GM13976 (cell line): ENCODE results near the gene FAXC.
A peak's percentile ranks its signal among the peaks of the same experiment; 100 is the strongest.

Source experiments
- DNase-seq: peaks from one replicate; pipeline ENCODE4 v3.0.0; 2012; ENCODE audit warnings: low spot score
- CTCF ChIP-seq: IDR thresholded peaks from 2 replicates; pipeline ENCODE4 v1.5.1; 2012; ENCODE audit warnings: borderline replicate concordance, mild to moderate bottlenecking; ENCODE audit not compliant: insufficient read depth; ENCODE audit errors: extremely low read depth, missing control alignments, control extremely low read depth
- in situ Hi-C: fragments of 300-500 bp; cut with MboI; formaldehyde crosslinking; loops from one replicate; pipeline ENCODE4 v1.12.0; 2022; ENCODE audit warnings: low sequenced_read_pairs, mixed read lengths, inconsistent platforms; ENCODE audit not compliant: unreplicated experiment

The FAXC gene

GRCh38 chr6:99333068-99333467, 16.4 kb downstream of the FAXC start:
- in situ Hi-C loops = loop anchor here (25.0 kb wide), 1 partner anchor 404 kb away; no protein-coding TSS in a partner anchor
- peak; percentile 67 for DNase-seq
- no peak for TF ChIP-seq CTCF

GRCh38 chr6:99331531-99331930, 17.9 kb downstream of the FAXC start:
- no peak for DNase-seq
- no peak for TF ChIP-seq CTCF
- in situ Hi-C loops = loop anchor here (25.0 kb wide), 1 partner anchor 406 kb away; no protein-coding TSS in a partner anchor

GRCh38 chr6:99330159-99330558, 19.3 kb downstream of the FAXC start:
- TF ChIP-seq CTCF = peak; percentile 68
- in situ Hi-C loops = loop anchor here (25.0 kb wide), 1 partner anchor 407 kb away; no protein-coding TSS in a partner anchor
- DNase-seq = peak; percentile 74

GRCh38 chr6:99324996-99325395, 24.5 kb downstream of the FAXC start:
- no peak for TF ChIP-seq CTCF
- in situ Hi-C loops = loop anchor here (25.0 kb wide), 1 partner anchor 412 kb away; no protein-coding TSS in a partner anchor
- DNase-seq = no peak

- DNase-seq = no peak
- TF ChIP-seq CTCF = no peak
- in situ Hi-C loops = no loop called here
These were observed 30.9 kb downstream of the FAXC start for GRCh38 chr6:99318566-99318965.

- DNase-seq = no peak
- no peak for TF ChIP-seq CTCF
- in situ Hi-C loops = no loop called here
These were observed 37.1 kb downstream of the FAXC start for GRCh38 chr6:99312354-99312753.
